Measurements from ENCODE around the gene FBXL17. TPM values are rescaled to one million over a fixed set of nuclear protein-coding genes. Genes with fewer than 3 reads are reported as not detected.

Gene FBXL17
- total and polyA plus RNA-seq, 9 of the 15 experiments (the other 6 are each of a cell fraction or from before 2014, with no cell fraction given) = 0.32 to 5.4 (median 1.8) TPM

GRCh38 chr5:107873877-107874276, 508.0 kb downstream of the FBXL17 start:
- H2AFZ ChIP-seq (ENCODE audit: low read depth, low read length) = no peak overlapping the region
- ChIA-PET CTCF (ENCODE audit: low intra/inter-chr PET ratio) (no interaction called here), POLR2A (interaction anchor here (0.6 kb wide), 1 partner anchor 51 kb away, joined by 3 read pairs; no protein-coding TSS in a partner anchor)
- BruUV-seq (replicated peaks) = no TSS peak
- FAIRE-seq (no peak), DNase-seq (ENCODE audit: extremely low read depth in 1 of 4, low spot score in 3 of 4) (no peak), ATAC-seq (no peak)
- H3K27ac ChIP-seq (ENCODE audit: extremely low read depth, low read depth, low read length) = no peak overlapping the region
- H3K4me1 ChIP-seq (replicated peaks in 1 of 2; ENCODE audit: control insufficient read depth in 2 of 2, insufficient read depth in 2 of 2, low read length in 2 of 2) = no peaks in the 10 kb centered on the region
- no peaks in the 10 kb centered on the region; the same call in 1 of the 2 replicates for H3K9me3 ChIP-seq (replicated peaks; ENCODE audit: control insufficient read depth, insufficient read depth, low read depth, low read length)
- H3K9me1 ChIP-seq (ENCODE audit: control insufficient read depth, insufficient read depth, low read length) = no peaks in the 10 kb centered on the region
- H3K4me2 ChIP-seq (ENCODE audit: insufficient read depth, low read length) = no peak overlapping the region
- in situ Hi-C loops (cut with MboI) (no loop called here), intact Hi-C loops (cut with micrococcal nuclease) (no loop called here)
- H3K4me3 ChIP-seq = no peak overlapping the region
- TF ChIP-seq SIRT6 (IDR thresholded peaks at IDR 0.05; ENCODE audit: low read depth, low read length) (no peak), SMARCA5 (IDR thresholded peaks at IDR 0.05) (no peak), MBD2 (IDR thresholded peaks at IDR 0.05; ENCODE audit: borderline replicate concordance, low read depth) (no peak), DLX4 (CRISPR knock-in tag; IDR thresholded peaks at IDR 0.05) (no peak), GABPB1 (CRISPR knock-in tag; IDR thresholded peaks at IDR 0.05) (no peak), ZNF79 (CRISPR knock-in tag; IDR thresholded peaks at IDR 0.05; ENCODE audit: low read depth) (no peak), ZNF121 (CRISPR knock-in tag; conservative IDR thresholded peaks at IDR 0.05) (no peak), ARNT (IDR thresholded peaks at IDR 0.05) (no peak), KLF10 (CRISPR knock-in tag; IDR thresholded peaks at IDR 0.05) (no peak), NFE2 (IDR thresholded peaks at IDR 0.05; ENCODE audit: low read depth) (no peak), SMAD2 (IDR thresholded peaks at IDR 0.05; ENCODE audit: low read depth, low read length) (no peak), ARID3B (CRISPR knock-in tag; IDR thresholded peaks at IDR 0.05; ENCODE audit: borderline replicate concordance) (no peak), ZC3H11A (IDR thresholded peaks at IDR 0.05; ENCODE audit: low read depth, low read length) (no peak), ZNF830 (CRISPR knock-in tag; IDR thresholded peaks at IDR 0.05) (no peak), THAP12 (CRISPR knock-in tag; IDR thresholded peaks at IDR 0.05) (no peak), ZNF184 (CRISPR knock-in tag; IDR thresholded peaks at IDR 0.05) (no peak), HDAC6 (IDR thresholded peaks at IDR 0.05; ENCODE audit: low read depth, low read length) (no peak), ZNF408 (CRISPR knock-in tag; IDR thresholded peaks at IDR 0.05; ENCODE audit: low read depth) (no peak)
- no peaks in the 10 kb centered on the region for H3K27me3 ChIP-seq (ENCODE audit: control insufficient read depth in 2 of 2, insufficient read depth in 2 of 2, low read length in 2 of 2)
- H3K79me2 ChIP-seq (ENCODE audit: control insufficient read depth, insufficient read depth, low read length) = no peaks in the 10 kb centered on the region
- H3K9ac ChIP-seq (ENCODE audit: insufficient read depth in 1 of 2, low read depth in 2 of 2, low read length in 2 of 2) = no peak overlapping the region
- no peaks in the 10 kb centered on the region for H3K36me3 ChIP-seq (ENCODE audit: control insufficient read depth, insufficient read depth, low read length)
- WGBS (ENCODE audit: insufficient coverage, low coverage, missing lambda C conversion rate) = 4% methylated on average over 2 of the region's 2 CpGs
- no peaks in the 10 kb centered on the region for H4K20me1 ChIP-seq (replicated peaks; ENCODE audit: control insufficient read depth, insufficient read depth, low read length)

All from K562 (cell line).